HG02840 (cell line): ENCODE measurements around the gene ICAM4.
"Not testable (repeated sequence)": the region's sequence is repeated elsewhere in the genome, so short reads cannot be mapped to it uniquely, and the experiment has no call there.

Experiments used
- ATAC-seq: cut with Tn5 transposase; IDR thresholded peaks from one replicate; pipeline ENCODE4 v1.9.1; 2021; ENCODE audit warnings: mild to moderate bottlenecking, moderate library complexity, moderate number of reproducible peaks; ENCODE audit not compliant: unreplicated experiment, low FRiP score

Gene ICAM4

GRCh38 chr19:10286803-10287737 is at the start of gene ICAM4:
Gene ICAM4, plus strand, starts transcription at chr19:10286955. Its CDS starts 58 bp downstream, at chr19:10287013.
- no peak for ATAC-seq

- no peak for ATAC-seq
Observed at GRCh38 chr19:10237702-10238101, 49.1 kb upstream of the ICAM4 start.

DNA sequence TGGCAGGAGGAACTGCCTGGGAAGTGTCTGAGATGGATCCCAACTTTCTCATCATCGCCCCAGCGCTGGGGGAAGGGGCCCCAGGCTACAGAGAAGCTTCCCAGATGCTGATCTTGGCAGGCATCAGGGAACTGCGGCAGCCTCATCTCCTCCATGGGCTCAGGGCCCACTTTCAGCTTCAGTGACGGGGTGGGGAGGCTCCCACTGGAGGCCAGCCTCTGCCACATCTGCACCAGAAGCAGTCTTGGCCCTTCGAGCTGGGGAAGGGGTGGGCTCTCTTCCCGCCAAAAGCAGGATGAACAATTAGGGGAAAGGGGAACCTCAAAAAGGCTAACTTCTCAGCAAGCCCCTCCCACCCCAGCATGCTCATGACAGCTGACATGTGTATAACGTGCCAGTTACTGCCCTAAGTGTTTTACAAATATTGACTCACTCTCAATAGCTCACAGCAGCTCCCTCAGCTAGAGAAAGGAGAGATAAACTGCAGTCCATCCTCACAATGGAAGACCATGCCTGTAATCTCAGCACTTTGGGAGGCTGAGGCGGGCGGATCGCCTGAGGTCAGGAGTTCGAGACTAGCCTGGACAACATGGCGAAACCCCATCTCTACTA is 48.5 kb upstream of the ICAM4 start:
- no peak for ATAC-seq

- not testable (repeated sequence) for ATAC-seq
Observed at GRCh38 chr19:10241826-10242449, 44.8 kb upstream of the ICAM4 start.

- no peak for ATAC-seq
Observed at GRCh38 chr19:10243606-10244005, 43.1 kb upstream of the ICAM4 start.

DNA sequence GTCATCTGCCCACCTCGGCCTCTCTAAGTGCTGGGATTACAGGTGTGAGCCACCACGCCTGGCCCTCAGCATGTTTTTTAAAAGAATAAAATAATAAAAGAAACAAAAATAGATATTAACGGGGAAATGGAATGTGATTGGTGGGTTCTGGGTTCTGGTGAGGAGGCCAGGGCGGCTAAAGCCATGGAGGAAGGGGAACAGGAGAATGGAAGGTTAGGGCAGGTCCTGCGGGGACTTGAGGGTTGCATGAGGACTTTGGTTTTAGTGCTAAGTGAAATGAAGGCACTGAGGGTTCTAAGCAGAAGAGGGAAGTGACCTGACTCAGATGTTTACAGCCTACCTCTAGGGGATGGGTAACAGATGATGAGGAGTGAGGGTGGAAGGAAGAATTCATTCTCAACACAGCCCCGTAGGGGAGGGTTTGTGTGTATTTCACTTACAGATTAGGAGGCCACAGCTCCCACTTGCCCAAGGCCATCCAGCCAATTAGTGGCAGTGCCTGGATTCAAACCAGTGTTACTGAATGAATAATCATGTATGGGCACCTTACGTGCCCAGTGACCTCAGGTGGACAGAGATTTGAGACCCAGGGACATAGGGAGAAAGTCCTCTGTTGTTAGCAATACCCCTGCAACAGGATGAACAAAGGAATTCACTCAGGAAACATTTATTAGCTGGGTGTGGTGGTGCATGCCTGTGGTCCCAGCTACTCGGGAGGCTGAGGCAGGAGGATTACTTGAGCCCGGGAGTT is 41.4 kb upstream of the ICAM4 start:
- no peak for ATAC-seq

DNA sequence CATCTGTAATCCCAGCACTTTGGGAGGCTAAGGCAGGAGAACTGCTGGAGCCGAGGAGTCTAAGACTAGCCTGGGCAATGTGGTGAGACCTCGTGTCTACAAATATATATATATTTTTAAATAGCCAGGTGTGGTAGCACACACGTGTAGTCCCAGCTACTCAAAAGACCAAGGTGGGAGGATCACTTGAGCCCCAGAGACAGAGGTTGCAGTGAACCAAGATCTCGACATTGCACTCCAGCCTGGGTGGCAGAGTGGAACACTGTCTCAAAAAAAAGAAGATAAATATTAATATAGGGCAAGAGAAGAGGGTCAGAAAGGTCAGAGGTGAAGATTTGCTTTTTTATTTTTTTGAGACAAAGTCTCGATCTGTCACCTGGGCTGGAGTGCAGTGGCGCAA is 40.2 kb upstream of the ICAM4 start:
- ATAC-seq, result no peak

- peak; percentile 92 for ATAC-seq
Observed at GRCh38 chr19:10251792-10252694, 34.7 kb upstream of the ICAM4 start, which contains the start of gene MRPL4. Gene MRPL4, plus strand, starts transcription at chr19:10252214. Its CDS starts 40 bp downstream, at chr19:10252254.

- no peak for ATAC-seq
Observed at GRCh38 chr19:10252707-10253106, 34.0 kb upstream of the ICAM4 start.

DNA sequence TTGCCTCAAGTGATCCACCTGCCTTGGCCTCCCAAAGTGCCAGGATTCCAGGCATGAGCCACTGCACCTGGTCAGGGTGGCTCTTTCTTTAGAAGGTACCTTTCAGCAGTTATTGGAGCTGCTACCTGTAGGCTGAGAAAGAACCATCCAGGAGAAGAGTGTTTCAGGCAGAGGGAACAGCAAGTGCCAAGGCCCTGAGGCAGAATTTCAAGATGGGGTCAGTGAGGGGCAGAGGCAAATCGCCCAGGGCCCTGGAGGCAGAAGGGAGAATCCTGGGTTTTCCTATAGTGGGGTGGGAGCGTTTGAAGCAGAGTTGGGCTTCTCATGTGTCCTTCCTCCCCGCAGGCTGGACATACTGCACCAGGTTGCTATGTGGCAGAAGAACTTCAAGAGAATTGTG is 32.5 kb upstream of the ICAM4 start:
- ATAC-seq, result no peak

DNA sequence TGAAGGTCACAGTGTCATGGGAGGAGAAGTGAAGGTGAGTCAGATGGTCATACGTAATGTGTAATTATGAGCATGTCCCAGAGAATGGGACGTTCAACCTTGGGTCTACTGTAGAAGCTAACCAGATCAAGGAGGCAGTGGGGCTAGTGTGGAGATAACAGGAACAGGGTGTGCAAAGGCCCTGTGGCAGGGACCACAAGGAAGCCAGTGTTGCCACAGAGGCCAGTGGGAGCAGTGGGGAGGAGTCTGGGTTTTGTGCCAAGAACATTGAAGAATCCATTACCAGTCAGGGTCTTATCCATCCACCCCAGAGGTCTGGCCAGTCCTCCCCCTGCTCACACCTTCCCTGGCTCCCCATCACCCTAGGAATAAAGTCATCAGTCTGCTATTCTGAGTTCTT is 31.4 kb upstream of the ICAM4 start:
- no peak for ATAC-seq

DNA sequence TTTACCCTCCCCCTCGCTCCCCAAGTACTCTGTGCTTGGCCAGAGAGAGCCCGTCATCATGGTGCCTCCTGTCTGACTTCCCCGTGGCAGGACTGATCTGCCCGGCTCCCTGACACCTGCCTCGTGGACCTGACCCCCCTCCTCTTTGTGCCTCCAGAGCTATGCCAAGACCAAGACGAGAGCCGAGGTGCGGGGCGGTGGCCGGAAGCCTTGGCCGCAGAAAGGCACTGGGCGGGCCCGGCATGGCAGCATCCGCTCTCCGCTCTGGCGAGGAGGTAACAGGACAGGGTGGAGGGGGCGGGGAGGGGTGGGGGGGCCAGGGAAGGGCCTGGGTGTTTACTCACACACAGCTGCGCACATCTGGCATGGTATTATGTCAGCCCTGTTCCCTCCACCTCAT is 30.2 kb upstream of the ICAM4 start:
- ATAC-seq, result no peak

DNA sequence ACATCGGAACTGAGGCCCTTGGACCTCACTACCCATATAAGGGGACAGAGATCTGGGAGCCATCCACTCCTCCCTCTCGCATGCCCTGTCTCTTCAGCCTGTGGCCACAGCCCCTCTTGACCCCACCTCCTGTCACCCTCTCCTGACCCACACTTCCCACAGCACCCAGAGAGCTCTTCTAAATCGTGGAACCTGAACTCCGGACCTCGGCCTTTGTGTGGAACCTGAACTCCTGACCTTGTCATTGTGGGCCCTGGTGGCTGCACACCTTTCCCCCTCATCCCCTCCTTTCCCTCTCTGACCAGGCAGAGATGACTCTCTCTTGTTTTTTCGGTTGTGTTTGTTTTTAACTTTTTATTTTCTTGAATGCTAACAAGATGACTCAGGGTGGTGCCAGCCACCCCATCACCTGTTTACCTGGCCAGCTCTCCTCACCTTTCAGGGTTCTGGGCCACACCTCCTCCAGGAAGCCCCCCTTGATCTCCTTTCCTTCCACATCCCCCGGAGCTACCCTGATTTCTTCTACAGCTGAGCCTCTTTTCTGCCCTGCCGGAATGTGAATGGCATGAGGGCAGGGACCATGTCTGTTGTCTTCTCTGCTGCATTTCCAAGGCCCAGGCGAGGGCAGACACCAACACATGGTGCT is 29.7 kb upstream of the ICAM4 start:
- no peak for ATAC-seq

GRCh38 chr19:10258080-10258710 is 28.6 kb upstream of the ICAM4 start:
- ATAC-seq, result no peak

- ATAC-seq, result no peak
Observed at GRCh38 chr19:10259162-10259905, 27.4 kb upstream of the ICAM4 start.

DNA sequence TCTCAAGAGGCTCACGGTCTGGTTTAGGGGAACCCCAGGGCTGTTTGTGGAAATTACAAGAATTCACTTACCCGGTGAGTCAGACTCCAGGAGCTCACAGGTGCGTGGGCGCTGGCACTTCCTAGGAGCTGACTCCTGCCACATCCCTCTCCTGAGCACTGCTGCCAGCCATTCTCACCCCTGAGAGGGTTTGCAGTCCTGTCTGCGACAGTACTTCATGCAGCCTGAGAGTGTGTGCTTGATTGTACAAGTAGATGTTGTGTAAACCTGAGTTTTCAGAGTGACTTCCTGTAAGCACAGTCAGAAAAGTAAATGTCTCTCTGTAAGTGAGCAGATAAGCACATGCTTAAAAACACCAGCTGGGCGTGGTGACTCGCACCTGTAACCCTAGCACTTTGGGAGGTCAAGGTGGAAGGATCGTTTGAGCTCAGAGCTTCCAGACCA is 26.6 kb upstream of the ICAM4 start:
- no peak for ATAC-seq

- ATAC-seq, result no peak
Observed at GRCh38 chr19:10262771-10263170, 24.0 kb upstream of the ICAM4 start.

DNA sequence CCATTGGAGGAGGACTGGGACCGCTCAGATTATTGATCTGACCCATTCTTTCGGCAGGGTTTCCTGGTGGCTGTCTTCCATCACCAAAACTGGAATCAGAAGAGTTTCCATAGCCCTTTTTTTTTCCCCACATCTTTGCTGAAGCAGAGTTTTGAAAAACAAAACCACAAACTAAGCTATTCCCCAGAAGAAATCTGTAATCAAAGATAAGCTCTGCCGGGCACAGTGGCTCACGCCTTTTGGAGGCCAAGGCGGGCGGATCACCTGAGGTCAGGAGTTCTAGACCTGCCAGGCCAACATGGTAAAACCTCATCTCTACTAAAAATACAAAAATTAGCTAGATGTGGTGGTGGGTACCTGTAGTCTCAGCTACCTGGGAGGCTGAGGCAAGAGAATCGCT is 20.0 kb upstream of the ICAM4 start:
- ATAC-seq, result no peak
